A549 (cell line): Measurements from ENCODE around the gene ANKRD33. TPM values are rescaled to one million over a fixed set of nuclear protein-coding genes. Genes with fewer than 3 reads are reported as not detected.

Experiments used
- ATAC-seq, 2 experiments: fragments of 200-7000 bp in 1 of 2; fragments of >200 bp in 1 of 2; cut with Nextera tagmentation in 1 of 2; cut with Tn5 transposase in 1 of 2; 3 replicates each; pipeline versions ENCODE4 v1.8.0 to v1.9.1; 2018 to 2020; ENCODE audit warnings: mild to moderate bottlenecking in 1 of 2, moderate library complexity in 1 of 2
- CTCF ChIA-PET: fragments of 300-600 bp; sonication (Branson Sonifier 250); formaldehyde crosslinking; extraction: SDS; loops from one replicate; lab custom pipeline; 2021; ENCODE audit warnings: antibody characterized with exemption, inconsistent platforms; lab: Yijun Ruan, JAX
- POLR2A ChIA-PET: fragments of 350-600 bp; formaldehyde crosslinking; extraction: SDS; loops from one replicate; lab custom pipeline; 2021; ENCODE audit warnings: antibody characterized with exemption, inconsistent platforms; lab: Yijun Ruan, JAX
- DNase-seq, 2 experiments: peaks; one replicate each; pipeline versions ENCODE4 v3.0.0 to v3.0.0-alpha.2; 2011 to 2016; ENCODE audit warnings: low read depth in 1 of 2, low spot score in 1 of 2
- FAIRE-seq: peaks from 2 replicates; lab custom pipeline; 2011; peaks lifted over from hg19 to GRCh38; lab: Jason Lieb, UNC
- H3K27ac ChIP-seq, 2 experiments: fragments of >200 bp; sonication (Bioruptor Twin); formaldehyde crosslinking; 3 replicates each; pipeline ENCODE4 v1.5.1; 2016 to 2017
- H3K4me1 ChIP-seq: fragments of >200 bp; sonication (Bioruptor Twin); formaldehyde crosslinking; 3 replicates; pipeline ENCODE4 v1.6.1; 2016
- H3K4me2 ChIP-seq: fragments of >200 bp; sonication (Bioruptor Twin); formaldehyde crosslinking; 3 replicates; pipeline ENCODE4 v1.6.1; 2016
- H3K4me3 ChIP-seq: fragments of >200 bp; sonication (Bioruptor Twin); formaldehyde crosslinking; 3 replicates; pipeline ENCODE4 v1.5.1; 2016
- H3K9me3 ChIP-seq: fragments of >200 bp; sonication (Bioruptor Twin); formaldehyde crosslinking; 3 replicates; pipeline ENCODE4 v1.6.1; 2016
- CBX2 ChIP-seq: fragments of 200-600 bp; sonication (generic); IDR thresholded peaks from 2 replicates; pipeline ENCODE4 v1.6.1; 2016; ENCODE audit warnings: low read depth, mild to moderate bottlenecking, borderline replicate concordance
- CEBPB ChIP-seq, 2 experiments: fragments of >200 bp in 1 of 2; sonication (Bioruptor Twin) in 1 of 2; formaldehyde crosslinking in 1 of 2; IDR thresholded peaks; 2 replicates each; pipeline ENCODE4 v1.6.1; 2012 to 2016
- EHF ChIP-seq: fragments of 250-450 bp; sonication (Bioruptor Pico); IDR thresholded peaks from 2 replicates; pipeline ENCODE4 v1.5.0; 2020; ENCODE audit warnings: mild to moderate bottlenecking
- ELK1 ChIP-seq: fragments of 150-350 bp; IDR thresholded peaks from 2 replicates; pipeline ENCODE4 v1.6.1; 2014; ENCODE audit warnings: low read depth, mild to moderate bottlenecking, low read length
- HEYL ChIP-seq: fragments of 250-450 bp; sonication (Bioruptor Pico); IDR thresholded peaks from 2 replicates; pipeline ENCODE4 v1.8.0; 2021; ENCODE audit warnings: mild to moderate bottlenecking, moderate library complexity
- HMGXB4 ChIP-seq: fragments of 250-450 bp; sonication (Bioruptor Pico); IDR thresholded peaks from 2 replicates; pipeline ENCODE4 v1.5.0; 2021; ENCODE audit warnings: mild to moderate bottlenecking, moderate library complexity, borderline replicate concordance
- JUN ChIP-seq, 2 experiments: fragments of >200 bp; sonication (Bioruptor Twin); formaldehyde crosslinking; IDR thresholded peaks; 2 replicates in 1 of 2; 3 replicates in 1 of 2; pipeline ENCODE4 v1.6.1; 2016 to 2017
- JUNB ChIP-seq: fragments of >200 bp; sonication (Bioruptor Twin); formaldehyde crosslinking; IDR thresholded peaks from 2 replicates; pipeline ENCODE4 v1.6.1; 2016
- MAFK ChIP-seq: fragments of 450-650 bp; IDR thresholded peaks from 2 replicates; pipeline ENCODE4 v1.6.1; 2014; ENCODE audit not compliant: partially characterized antibody
- MAZ ChIP-seq: fragments of 150-350 bp; IDR thresholded peaks from 2 replicates; pipeline ENCODE4 v1.6.1; 2014; ENCODE audit warnings: antibody characterized with exemption, low read depth, low read length, borderline replicate concordance
- MYC ChIP-seq: IDR thresholded peaks from 2 replicates; pipeline ENCODE4 v1.6.1; 2012; ENCODE audit warnings: mild to moderate bottlenecking, inconsistent platforms, low read length, improper control_type of control experiment, borderline replicate concordance
- NR3C1 ChIP-seq: fragments of >200 bp; sonication (Bioruptor Twin); formaldehyde crosslinking; IDR thresholded peaks from 3 replicates; pipeline ENCODE4 v1.6.1; 2017
- POLR2A ChIP-seq: IDR thresholded peaks from 2 replicates; pipeline ENCODE4 v1.6.1; 2012; ENCODE audit warnings: mild to moderate bottlenecking, low read length
- RCOR1 ChIP-seq: fragments of 150-350 bp; IDR thresholded peaks from 2 replicates; pipeline ENCODE4 v1.6.1; 2014; ENCODE audit warnings: antibody characterized with exemption, low read length, low read depth
- SMC3 ChIP-seq: fragments of >200 bp; sonication (Bioruptor Twin); formaldehyde crosslinking; IDR thresholded peaks from 3 replicates; pipeline ENCODE4 v1.6.1; 2018; ENCODE audit warnings: inconsistent platforms
- TFCP2L1 ChIP-seq: fragments of 250-450 bp; sonication (Bioruptor Pico); IDR thresholded peaks from 2 replicates; pipeline ENCODE4 v1.5.0; 2021; ENCODE audit warnings: mild to moderate bottlenecking
- ZSCAN20 ChIP-seq: fragments of 250-450 bp; sonication (Bioruptor Pico); IDR thresholded peaks from 2 replicates; pipeline ENCODE4 v1.8.0; 2022; ENCODE audit warnings: mild to moderate bottlenecking, moderate library complexity
- WGBS: methylation state at CpG from one replicate; pipeline ENCODE4 v1.1.6; 2017; ENCODE audit errors: missing lambda C conversion rate; 5-methylcytosine and 5-hydroxymethylcytosine counted together
- polyA plus RNA-seq, 4 experiments: library from polyadenylated mRNA; depleted of rRNA in 3 of 4; stranded (reverse); fragments of >200 nt; fragmentation: RNase III in 1 of 4; extraction: RNeasy Plus Mini Kit Qiagen cat#74134 plus additional on column Dnase treatment in 1 of 4; gene quantifications; 2 replicates in 3 of 4; 3 replicates in 1 of 4; pipeline ENCODE4 v1.2.3, GENCODE V29; 2011 to 2017
- TF ChIP-seq, protein P1 (sequence below): fragments of >200 bp; sonication (Bioruptor Twin); formaldehyde crosslinking; IDR thresholded peaks from 3 replicates; pipeline ENCODE4 v1.5.1; 2016
- TF ChIP-seq, protein P2 (sequence below): IDR thresholded peaks from 2 replicates; pipeline ENCODE4 v1.6.1; 2012; ENCODE audit warnings: low read depth, borderline replicate concordance

The ANKRD33 gene
- polyA plus RNA-seq, 2 of the 4 experiments (the other 2 are of a cell fraction): not detected

DNA sequence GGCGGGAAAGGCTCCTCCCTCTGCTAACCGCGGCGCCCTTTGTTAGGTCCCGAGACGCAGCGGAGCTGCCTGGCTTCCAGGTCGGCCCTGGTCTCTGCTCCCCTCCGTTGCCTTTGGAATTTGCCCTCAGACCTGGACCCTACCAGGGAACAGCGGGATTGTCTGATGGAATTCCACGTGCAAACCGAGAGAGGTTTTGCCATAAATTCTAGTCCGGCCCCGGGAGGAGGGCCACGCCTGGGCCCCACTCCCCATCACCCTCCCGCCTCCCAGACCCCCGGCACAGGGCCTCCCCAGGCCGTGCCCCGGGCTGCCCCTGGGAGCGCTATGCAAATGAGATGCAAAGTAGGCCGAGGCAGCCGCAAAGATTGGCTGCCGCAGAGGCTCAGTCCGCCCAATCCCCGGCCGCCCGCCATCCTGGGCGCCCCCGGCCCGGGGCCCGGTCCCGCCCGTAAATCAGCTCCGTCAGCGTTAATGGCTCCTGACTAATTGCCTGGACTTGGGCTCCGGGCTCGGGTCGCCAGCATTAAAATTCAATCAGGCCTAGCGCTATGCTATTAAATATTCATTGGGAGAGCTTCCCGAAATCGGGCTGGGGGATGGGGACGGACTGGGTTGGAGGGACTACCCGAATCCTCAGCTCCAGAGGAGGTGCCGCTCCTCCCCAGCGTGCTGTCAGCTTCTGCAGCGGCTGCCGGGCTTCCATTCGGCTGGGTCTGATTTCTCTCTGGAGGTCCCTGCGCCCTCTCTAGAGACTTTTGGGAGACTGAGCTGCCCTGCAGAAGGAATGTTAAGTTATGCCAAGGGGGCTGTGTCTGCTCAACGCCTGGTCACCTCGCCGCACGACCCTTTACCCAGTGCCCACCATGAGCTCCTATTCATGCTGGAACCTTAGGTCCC is 23.7 kb upstream of the ANKRD33 start:
- no peak for TF ChIP-seq CBX2
- no peak for TF ChIP-seq JUNB
- peak; percentile 15 for TF ChIP-seq MAFK
- no peak for TF ChIP-seq HEYL (CRISPR knock-in tag)
- ATAC-seq: no peak
- ChIA-PET POLR2A (no interaction called here), CTCF (interaction anchor here (1.0 to 1.7 kb wide), 7 partner anchors 9 to 443 kb away, joined by 3 to 13 read pairs (median 4); no protein-coding TSS in a partner anchor)
- Histone ChIP-seq H3K4me2 (no peak overlapping the region), H3K27ac (no peak overlapping the region), H3K4me1 (no peaks in the 10 kb centered on the region), H3K9me3 (no peaks in the 10 kb centered on the region), H3K4me3 (no peak overlapping the region)
- FAIRE-seq: no peak
- WGBS: 71% methylated on average over 32 of the region's 53 CpGs
- DNase-seq: no peak

DNA sequence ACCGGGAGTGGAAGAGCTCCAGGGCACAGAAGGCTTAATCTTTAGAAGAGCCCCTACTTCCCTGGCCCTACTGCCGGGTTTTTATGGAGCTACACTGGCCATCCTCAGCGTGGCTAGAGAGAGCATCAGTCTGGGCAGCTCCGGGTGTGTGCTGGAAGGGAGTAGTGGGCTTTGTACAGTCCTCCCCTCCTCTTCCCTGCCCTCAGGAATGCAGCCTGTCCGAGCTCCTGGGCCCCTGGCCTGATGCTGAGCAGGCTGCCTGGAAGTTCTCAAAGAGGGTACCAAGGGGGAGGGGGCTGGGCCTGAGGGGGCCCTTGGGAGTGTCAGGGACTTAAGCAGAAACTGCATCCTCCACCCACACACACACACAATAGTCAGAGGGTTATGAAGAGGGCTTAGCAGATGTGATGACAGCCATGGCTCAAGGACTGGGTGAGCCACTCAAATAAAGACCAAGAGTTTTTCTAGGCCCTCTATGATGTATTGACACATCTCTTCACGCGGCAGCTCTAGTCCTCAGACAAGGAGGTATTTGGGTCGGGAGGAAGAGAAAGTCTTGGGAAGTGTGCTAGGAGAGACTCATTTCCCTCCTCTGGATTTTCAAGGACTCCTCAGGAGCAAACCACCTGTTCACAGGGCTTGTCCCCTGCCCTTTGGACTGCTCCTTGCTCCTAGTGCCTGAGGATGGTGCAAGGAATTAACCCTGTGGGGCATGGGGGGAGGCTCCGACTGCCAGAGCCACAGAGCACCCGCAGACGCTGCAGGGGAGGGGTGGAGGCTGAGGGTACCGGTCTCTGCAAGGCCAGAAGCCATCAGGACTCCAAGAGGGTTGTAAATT is 22.9 kb upstream of the ANKRD33 start:
- H3K4me3 ChIP-seq: no peak overlapping the region
- H3K27ac ChIP-seq: no peak overlapping the region
- 61% methylated on average over 11 of the region's 12 CpGs for WGBS
- ATAC-seq: no peak
- H3K4me2 ChIP-seq: no peak overlapping the region
- CTCF ChIA-PET: interaction anchor here (1.0 to 1.4 kb wide), 6 partner anchors 8 to 444 kb away, joined by 3 to 13 read pairs (median 4); no protein-coding TSS in a partner anchor
- no peak for FAIRE-seq
- TF ChIP-seq JUN (IDR thresholded peaks at IDR 0.05) (no peak), ELK1 (no peak), MYC (no peak), EHF (CRISPR knock-in tag) (no peak)
- no peaks in the 10 kb centered on the region for H3K4me1 ChIP-seq
- H3K9me3 ChIP-seq: no peaks in the 10 kb centered on the region
- POLR2A ChIA-PET: no interaction called here
- DNase-seq: no peak

DNA sequence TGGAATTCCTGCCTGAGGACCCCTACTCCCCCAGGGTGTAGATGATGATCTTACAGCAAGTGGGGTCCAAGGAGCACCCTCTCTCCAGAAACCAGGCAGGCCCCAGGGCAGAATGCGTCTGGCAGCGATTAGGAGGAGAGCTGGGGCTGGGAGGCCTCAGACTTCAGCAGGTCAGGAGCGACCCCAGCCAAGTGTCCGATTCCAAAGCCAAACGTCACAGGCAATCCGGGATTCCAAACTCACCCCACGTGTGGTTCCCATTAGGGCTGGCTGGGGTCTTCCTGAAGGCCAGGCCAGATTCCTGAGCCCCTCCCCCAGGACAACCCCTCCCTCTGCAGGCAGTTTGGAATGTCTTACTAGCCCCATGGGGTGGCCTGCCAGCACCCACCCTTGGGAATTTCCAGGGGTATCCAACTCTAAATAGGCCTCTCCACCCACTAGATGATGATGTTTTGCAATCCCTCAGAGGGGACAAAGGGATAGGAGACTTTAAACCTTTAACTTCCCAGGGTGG is 22.1 kb upstream of the ANKRD33 start:
- no peaks in the 10 kb centered on the region for H3K9me3 ChIP-seq
- ChIA-PET POLR2A (no interaction called here), CTCF (interaction anchor here (2.2 kb wide), 1 partner anchor 10 kb away, joined by 12 read pairs; no protein-coding TSS in a partner anchor)
- no peak for DNase-seq
- WGBS: 90% methylated on average over 7 of the region's 7 CpGs
- FAIRE-seq: no peak
- H3K4me2 ChIP-seq: no peak overlapping the region
- H3K4me3 ChIP-seq: no peak overlapping the region
- ATAC-seq: no peak
- TF ChIP-seq CEBPB (IDR thresholded peaks at IDR 0.05) (no peak), ZSCAN20 (CRISPR knock-in tag) (no peak), POLR2A (no peak), MAZ (no peak), TFCP2L1 (CRISPR knock-in tag) (no peak), NR3C1 (no peak), SMC3 (no peak)
- H3K4me1 ChIP-seq: no peaks in the 10 kb centered on the region
- no peak overlapping the region for H3K27ac ChIP-seq

- FAIRE-seq: no peak
- POLR2A ChIA-PET: interaction anchor here (0.6 kb wide), 1 partner anchor 1236 kb away, joined by 3 read pairs; no protein-coding TSS in a partner anchor
- TF ChIP-seq, protein P1, sequence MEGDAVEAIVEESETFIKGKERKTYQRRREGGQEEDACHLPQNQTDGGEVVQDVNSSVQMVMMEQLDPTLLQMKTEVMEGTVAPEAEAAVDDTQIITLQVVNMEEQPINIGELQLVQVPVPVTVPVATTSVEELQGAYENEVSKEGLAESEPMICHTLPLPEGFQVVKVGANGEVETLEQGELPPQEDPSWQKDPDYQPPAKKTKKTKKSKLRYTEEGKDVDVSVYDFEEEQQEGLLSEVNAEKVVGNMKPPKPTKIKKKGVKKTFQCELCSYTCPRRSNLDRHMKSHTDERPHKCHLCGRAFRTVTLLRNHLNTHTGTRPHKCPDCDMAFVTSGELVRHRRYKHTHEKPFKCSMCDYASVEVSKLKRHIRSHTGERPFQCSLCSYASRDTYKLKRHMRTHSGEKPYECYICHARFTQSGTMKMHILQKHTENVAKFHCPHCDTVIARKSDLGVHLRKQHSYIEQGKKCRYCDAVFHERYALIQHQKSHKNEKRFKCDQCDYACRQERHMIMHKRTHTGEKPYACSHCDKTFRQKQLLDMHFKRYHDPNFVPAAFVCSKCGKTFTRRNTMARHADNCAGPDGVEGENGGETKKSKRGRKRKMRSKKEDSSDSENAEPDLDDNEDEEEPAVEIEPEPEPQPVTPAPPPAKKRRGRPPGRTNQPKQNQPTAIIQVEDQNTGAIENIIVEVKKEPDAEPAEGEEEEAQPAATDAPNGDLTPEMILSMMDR: no peak
- TF ChIP-seq, protein P2, sequence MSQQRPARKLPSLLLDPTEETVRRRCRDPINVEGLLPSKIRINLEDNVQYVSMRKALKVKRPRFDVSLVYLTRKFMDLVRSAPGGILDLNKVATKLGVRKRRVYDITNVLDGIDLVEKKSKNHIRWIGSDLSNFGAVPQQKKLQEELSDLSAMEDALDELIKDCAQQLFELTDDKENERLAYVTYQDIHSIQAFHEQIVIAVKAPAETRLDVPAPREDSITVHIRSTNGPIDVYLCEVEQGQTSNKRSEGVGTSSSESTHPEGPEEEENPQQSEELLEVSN: no peak
- TF ChIP-seq HMGXB4 (CRISPR knock-in tag): no peak
- TF ChIP-seq RCOR1: no peak
- TF ChIP-seq, all 56 proteins: peak for 0
These were observed 21.6 kb upstream of the ANKRD33 start for GRCh38 chr12:51866324-51866723.

More at GRCh38 chr12:51866324-51866723, 21.6 kb upstream of the ANKRD33 start:
- WGBS: 83% methylated on average over 4 of the region's 4 CpGs
- CTCF ChIA-PET: interaction anchor here (1.2 to 2.2 kb wide), 2 partner anchors 9 to 46 kb away, joined by 3 to 12 read pairs; no protein-coding TSS in a partner anchor
- DNase-seq (no peak), ATAC-seq (no peak)
- H3K4me1 ChIP-seq: no peaks in the 10 kb centered on the region
- no peaks in the 10 kb centered on the region for H3K9me3 ChIP-seq
- H3K4me3 ChIP-seq: no peak overlapping the region
- H3K27ac ChIP-seq: no peak overlapping the region
- H3K4me2 ChIP-seq: no peak overlapping the region
